Breast epithelium (tissue), 3 donors: ENCODE measurements around the gene SIKE1.

Experiments used
- CTCF ChIP-seq, 3 donors: fragments of 450-650 bp; IDR thresholded peaks; one replicate each; pipeline ENCODE4 v1.5.1; 2016 to 2017; ENCODE audit warnings: antibody characterized with exemption in 3 of 3, mild to moderate bottlenecking in 3 of 3, moderate library complexity in 3 of 3
- POLR2A ChIP-seq: fragments of 450-650 bp; IDR thresholded peaks from one replicate; pipeline ENCODE4 v1.6.1; 2016; ENCODE audit warnings: antibody characterized with exemption, mild to moderate bottlenecking, moderate library complexity
- POLR2AphosphoS5 ChIP-seq, 3 donors: sonication (generic); formaldehyde crosslinking; IDR thresholded peaks; one replicate each; pipeline ENCODE4 v1.6.1; 2017; ENCODE audit warnings: antibody characterized with exemption in 3 of 3

GRCh38 chr1:114728553-114728952, 51.9 kb downstream of the SIKE1 start:
- TF ChIP-seq POLR2AphosphoS5 (IDR thresholded peaks at IDR 0.05), result no peak
- TF ChIP-seq CTCF (IDR thresholded peaks at IDR 0.05), result no peak
- no peak for TF ChIP-seq POLR2A
